Activated CD4-positive, alpha-beta T cell treated with anti-CD3 and anti-CD28 coated beads for 1 hour (primary cell): Measurements from ENCODE around the gene USP2.
"Not testable (repeated sequence)": the region's sequence is repeated elsewhere in the genome, so short reads cannot be mapped to it uniquely, and the experiment has no call there.

ENCODE experiments used
- DNase-seq: peaks from one replicate; pipeline ENCODE4 v3.0.0-alpha.2; 2020

Gene USP2

DNA sequence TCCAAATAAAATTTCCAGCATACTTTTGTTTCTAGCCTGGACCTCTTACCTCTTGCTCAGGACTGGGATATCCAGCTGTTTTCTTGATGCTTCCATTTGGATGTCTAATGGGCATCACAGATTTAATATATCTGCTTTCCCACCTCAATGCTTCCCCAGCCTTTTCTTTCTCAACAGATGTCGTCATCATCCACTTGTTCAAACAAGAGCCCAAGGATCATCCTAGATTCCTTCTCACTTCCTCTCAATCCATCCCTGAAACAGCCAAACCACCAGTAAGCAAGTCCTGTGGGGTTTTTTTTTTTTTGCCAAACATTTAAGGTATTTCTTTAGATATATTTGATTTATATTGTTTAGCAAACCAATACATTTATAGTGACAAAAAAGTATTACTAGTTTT is 29.0 kb upstream of the USP2 start:
- no peak for DNase-seq

DNA sequence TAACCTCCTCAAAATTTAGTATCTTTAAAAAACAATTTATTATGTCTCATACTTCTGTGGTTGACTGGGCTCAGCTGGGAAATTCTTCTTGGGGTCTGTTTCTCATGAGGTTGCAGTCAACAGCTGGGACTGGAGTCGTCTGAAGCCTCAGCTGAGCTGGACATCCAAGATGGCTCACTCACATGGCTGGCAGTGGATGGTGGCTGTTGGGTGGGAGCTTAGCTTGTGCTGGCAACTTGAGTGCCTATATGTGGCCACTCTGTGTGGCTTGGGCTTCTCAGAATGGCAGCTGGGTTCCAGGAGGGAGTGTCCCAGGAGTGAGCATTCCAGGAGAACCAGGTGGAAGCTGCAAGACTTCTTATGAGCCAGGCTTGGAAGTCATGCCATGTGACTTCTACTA is 28.2 kb upstream of the USP2 start:
- no peak for DNase-seq

DNA sequence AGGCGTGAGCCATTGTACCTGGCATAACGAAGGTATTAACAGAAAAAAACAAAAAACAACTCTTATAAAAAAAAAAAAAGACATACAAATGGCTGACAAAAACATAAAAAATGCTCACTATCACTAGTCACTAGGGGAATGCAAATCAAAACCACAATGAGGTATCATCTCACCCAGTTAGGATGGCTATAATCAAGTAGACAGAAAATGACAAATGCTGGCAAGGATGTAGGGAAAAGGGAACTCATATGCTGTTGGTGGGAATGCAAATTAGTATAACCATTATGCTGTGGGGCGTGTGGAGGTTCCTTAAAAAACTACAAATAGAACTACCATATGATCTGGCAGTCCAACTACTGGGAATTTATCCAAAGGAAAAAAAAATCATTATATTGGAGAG is 24.5 kb upstream of the USP2 start:
- no peak for DNase-seq

DNA sequence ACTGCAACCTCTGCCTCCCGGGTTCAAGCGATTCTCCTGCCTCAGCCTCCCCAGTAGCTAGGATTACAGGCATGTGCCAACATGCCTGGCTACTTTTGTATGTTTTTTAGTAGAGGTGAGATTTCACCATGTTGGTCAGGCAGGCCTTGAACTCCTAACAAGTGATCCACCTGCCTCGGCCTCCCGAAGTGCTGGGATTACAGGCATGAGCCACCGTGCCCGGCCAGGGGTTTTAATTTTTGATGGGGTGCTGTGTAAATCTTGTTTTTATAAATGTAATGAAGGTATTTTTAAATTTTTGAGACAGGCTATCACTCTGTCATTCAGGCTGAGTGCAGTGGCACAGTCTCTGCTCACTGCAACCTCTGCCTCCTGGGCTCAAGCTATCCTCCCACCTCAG is 24.0 kb upstream of the USP2 start:
- not testable (repeated sequence) for DNase-seq

DNA sequence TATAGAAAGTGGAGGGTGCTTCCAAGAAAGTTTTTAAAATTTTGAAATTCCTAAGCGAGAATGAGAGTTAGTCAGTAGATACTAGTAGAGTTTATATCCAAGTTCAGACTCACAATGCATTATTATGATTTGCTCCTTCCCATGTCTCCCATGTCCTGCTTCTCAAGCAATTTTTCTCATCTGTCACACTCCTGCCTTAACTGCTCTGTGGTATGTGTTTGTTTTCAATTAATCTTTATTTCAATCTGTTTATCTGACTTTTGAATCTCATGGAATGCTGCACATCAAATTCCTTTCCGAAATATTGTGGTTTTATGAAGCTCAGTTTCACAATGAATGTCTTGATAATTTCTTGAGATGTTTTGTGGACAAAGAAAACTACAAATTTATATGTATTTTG is 23.4 kb upstream of the USP2 start:
- DNase-seq, result no peak

DNA sequence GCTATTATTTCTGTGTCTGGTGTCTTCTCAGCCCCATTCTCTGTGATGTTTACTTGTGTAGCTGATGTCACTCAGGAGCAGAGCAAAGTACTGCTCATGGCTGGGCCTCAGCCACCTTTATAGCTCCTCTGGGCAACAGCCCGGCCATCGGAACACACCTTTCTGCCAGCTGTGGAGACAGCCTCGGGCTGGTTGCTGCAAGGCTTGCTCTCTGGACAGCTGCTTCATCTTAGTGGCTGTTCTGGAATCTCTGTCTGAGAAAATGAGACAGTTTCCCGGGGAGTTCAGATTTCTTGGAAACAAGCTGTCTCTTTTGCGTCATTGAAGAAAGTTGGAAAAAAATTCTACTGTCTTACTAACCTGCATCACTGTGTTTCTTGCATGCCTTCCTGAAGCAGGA is 21.5 kb upstream of the USP2 start:
- no peak for DNase-seq

DNA sequence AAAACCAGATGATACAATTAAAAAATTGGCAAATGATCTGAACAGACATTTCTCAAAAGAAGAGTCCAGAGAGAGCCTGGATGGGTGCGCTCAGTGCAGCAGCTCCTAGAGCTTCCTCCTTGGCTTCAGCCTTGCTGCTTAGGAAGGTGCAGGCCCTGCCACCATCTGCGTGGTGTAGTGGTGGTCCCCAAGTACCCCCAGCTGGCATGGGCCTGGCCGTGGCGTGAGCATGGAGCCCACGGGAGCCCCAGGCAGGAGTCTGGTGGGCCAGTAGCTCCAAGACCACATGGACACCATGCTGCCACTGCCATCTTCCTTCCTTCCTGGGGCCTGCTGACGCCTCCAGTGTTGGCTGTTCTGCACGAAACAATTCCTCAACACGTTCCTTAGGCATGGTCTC is 21.0 kb upstream of the USP2 start:
- DNase-seq, result no peak

DNA sequence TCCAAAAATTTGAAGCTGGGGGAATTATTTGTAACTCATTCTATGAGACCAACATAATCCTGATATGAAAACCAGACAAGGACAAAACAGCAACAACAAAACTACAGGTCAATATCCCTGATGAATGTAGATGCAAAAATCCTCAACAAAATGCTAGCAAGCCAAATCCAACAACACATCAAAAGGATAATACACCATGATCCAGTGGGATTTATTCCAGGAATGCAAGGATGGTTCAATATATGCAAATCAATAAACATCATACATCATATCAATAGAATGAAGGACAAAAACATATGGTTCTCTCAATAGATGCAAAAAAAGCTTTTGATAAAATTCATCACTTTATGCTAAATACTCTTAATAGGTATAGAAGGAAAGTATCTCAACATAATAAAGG is 19.4 kb upstream of the USP2 start:
- no peak for DNase-seq

DNA sequence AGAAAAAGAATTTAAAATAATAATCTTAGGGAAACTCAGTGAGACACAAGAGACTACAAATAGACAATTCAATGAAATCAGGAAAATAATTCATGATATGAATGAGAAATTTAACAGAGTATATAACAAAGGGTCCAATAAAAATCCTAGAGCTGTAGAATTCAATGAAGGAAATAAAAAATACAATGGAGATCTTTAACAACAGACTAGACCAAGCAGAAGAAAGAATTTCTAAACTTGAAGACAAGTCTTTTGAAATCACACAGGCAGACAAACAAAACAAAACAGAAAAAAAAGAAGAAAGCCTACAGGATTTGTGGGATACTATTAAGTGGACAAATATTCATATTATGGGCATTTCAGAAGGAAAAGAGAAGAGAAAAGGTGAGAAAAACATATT is 16.2 kb upstream of the USP2 start:
- DNase-seq, result no peak

DNA sequence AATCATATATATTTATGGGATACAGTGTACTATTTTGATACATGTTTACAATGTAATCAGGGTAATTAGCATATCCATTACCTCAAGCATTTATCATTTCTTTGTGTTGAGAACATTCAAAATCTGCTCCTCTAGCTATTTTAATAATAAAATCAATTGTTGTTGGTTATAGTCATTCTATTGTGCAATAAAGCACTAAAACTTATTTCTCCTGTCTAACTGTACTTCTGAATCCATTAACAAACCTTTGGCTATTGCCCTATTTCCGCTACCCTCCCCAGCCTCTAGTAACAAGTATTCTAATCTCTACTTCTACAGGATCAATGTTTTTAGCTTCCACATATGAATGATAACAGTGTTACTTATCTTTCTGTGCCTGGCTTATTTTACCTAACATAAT is 15.3 kb upstream of the USP2 start:
- DNase-seq, result no peak

DNA sequence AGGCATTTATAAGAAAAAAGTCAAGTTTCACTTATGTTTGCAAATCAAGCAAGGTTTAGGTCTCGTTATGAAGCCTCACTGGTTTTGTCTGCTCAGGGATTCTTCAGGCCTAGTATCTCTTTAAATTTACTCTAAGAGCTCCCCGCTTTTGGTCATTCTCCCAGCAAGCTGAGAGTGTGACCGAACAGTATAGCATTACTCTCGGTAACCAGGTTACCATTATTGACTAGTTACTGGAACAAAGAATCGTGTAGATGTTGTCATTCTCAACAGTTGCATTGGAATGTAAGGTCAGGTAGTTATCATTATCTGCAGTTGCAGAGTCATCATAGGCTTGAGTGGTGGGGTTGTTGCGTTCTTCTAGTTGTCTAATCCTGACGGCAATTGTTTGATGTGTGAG is 9.8 kb upstream of the USP2 start:
- DNase-seq, result no peak

DNA sequence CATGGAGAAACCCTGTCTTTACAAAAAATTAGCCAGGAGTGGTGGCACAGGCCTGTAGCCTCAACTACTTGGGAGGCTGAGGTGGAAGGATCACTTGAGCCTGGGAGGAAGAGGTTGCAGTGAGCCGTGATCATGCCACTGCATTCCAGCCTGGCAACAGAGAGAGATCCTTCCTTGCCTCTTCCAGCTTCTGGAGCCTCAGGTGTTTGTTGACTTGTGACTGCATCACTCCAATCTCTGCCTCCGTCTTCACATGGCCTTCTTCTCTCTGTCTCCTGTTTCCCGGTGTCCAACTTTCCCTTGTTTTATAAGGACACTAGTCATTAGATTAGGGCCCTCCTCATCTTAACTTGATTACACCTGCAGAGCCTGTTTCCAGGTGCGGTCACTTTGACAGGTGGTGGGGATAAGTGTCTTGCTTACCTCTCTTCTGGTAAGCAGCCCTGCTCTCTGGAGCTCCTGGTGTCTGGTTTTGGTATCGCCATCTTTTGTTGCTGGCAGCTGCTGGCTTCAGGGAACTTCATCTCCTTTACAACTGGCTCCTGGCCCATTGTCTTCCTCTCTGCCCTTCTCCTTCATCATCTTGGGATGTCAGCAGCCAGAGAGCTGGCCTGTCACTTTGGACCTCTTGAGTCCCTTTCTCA is 8.2 kb upstream of the USP2 start:
- DNase-seq, result no peak

DNA sequence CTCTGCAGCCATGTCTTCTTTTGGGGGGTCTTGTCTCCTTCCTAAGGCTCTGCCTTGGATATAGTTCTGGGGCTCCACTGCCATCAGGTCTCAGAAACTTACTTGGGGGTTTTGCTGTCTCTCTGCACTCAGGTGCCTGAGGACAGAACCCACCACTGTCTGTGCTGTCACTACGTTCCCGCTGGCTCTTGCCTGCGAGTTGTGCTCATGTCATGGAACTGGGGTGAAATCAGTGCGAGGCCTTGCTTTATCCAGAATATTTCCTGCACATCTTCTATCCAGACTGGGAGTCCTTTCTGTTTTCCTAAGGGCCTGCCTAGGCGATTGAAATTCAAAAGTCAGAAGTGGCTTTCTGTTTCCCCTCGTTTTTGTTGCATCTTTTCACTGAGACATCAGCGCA is 6.6 kb upstream of the USP2 start:
- no peak for DNase-seq

DNA sequence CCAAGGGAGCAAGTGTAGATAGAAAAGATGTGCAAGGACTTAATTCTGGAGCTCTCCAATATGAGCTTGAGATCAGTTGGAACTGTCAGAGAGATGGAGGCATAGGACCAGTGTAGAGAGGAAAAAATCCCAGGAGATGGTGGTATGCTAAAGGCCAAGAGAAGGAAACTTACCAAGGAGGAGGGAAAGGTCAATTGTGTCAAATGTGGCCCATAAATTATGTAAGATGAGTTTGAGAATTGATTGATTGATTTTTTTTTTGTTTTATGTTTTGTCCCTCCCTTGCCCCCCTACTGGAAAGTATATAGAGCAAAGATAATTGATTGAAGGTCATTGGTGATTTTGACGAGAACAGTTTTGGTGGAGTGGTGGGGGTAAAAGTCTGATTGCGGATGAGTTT is 2.8 kb upstream of the USP2 start:
- no peak for DNase-seq

DNA sequence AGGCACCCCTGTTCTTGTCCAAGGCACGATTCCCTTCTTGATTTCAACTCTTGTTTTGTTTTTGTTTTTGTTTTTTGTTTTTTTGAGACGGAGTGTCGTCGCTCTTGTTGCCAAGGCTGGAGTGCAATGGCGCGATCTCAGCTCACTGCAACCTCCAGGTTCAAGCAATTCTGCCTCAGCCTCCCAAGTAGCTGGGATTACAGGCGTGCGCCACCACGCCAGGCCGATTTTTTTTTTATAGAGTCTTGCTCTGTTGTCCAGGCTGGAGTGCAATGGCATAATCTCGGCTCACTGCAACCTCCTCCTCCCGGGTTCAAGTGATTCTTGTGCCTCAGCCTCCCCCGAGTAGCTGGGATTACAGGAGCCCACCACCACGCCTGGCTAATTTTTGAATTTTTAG is 1.0 kb upstream of the USP2 start:
- DNase-seq, result not testable (repeated sequence)

DNA sequence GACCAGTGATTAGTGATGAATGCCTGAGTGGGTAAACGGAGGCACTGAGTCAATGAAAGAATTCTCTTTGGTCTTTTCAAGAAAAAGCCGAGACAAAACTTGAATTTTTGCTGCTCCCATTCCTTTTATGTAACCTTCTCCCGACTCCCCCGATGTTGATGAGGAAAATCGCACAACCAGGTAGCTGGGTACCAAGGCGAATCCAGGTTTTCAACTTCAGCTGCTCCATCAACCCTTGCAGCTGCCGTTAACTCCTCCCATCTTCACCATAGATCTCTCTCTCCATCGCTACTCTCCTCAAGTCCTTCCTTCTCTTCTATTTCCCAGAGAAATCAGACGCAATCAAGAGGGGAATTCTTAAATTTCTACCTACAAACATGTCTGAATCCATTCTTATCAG is 611 bp upstream of the USP2 start:
- no peak for DNase-seq

DNA sequence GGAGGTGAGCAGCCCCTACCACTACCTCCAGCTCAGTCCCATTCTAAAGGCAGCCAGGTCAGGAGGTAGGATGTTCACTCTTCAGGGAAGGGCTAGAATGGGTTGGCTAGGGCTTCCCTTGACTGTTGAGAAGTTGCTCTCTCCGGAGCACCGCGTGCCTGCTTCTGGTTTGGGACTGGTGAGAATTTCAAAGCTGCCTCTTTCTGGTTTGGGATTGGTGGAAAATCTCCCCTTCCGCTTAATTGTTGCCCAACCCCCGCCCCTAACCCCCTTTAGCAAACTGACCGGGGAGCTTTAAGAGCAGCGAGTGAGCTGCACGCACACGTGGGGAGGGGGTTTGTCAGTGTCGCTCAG is 686 bp downstream of the USP2 start:
- DNase-seq, result no peak

DNA sequence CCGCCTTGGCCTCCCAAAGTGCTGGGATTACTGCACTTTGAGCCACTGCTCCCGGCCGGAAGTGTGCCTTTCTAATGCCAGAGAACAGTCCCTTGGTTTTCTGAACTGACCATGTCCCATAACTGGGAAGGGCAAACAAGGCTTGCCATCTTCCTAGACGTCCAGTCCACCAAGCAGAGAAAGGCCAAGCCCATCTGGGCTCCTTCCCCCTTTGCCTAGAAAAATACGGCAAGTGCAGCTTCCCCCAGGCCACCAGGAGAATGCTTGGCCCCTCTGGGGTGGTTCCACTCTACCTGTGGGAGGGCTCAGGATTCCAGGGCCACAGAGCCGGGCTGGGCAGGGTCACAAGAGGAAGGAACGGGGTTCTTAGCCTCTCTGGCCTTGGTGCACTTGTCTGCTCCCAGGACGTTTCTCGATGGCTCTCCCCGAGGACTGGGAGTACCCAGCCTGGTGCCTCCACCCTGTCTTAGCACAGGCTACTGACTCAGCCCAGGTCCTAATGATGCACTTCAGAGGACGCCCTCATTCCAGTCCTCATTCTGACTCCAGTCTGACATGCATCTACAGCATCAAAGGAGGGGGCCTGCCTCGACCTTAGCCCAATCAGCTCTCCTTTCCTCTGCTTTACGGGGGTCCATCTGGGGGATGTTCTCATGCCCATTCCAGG is 1.2 kb downstream of the USP2 start:
- no peak for DNase-seq

DNA sequence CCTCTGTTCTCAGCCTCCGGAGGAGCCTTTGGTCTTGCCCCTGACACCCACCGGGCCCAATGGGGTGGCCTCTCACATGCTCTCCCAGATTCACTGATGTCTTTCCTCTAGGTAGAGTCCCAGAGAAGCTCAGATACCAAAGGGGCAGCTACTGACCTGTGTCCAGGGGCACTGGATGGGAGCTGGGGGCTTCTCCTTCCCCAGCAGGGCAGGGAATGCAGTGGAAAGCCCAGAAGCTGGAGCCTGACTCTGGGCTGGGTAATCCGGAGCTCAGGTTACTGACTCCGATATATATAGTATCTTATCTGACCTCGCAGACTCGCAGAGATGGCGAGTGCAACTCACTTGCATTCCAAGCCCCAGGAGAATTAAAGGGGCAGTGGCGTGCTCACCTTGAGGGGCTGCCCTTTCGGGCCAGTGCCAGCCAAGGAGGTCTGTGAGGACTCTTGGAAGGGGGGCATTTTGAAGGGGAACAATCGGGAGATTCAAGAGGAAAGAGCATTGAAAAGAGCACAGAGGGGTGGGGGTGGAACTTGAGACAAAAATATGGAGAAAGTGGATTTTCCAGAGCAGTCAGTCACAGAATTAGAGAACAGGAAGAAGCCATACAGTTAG is 2.5 kb downstream of the USP2 start:
- DNase-seq, result no peak

DNA sequence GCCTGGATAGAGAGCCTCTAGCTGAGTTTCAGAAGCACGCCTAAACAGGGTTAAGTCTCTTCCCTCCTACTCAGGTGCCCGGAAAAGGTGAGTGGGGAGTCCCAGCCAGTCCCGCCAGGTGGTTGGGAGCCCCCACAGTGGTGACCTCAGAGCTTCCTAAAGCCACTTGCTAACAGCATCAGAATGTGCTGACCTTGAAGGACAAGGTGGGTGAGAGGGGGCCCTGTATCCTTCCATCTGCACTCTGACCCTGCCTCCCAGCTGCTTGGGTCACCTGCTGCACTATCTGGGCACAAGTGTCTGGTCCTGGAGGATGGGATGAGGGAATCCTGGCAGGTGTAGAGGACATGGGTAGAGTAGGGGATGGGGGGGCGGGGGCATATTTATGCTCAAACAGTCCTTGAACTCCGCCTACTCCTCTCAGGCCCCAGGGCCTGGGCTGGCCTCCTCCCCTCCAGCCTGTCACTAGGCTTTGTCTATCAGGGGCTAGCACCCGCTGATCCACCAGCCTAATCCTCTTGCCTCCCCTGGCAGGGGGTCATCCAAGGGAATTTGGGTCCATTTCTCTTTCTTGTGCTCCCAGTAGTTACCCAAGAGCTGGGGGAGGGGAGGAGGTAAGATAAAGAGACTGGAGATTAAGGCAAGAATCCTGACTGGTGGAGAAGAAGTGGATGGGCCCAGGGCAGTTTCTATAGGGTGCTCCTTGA is 3.4 kb downstream of the USP2 start:
- no peak for DNase-seq

DNA sequence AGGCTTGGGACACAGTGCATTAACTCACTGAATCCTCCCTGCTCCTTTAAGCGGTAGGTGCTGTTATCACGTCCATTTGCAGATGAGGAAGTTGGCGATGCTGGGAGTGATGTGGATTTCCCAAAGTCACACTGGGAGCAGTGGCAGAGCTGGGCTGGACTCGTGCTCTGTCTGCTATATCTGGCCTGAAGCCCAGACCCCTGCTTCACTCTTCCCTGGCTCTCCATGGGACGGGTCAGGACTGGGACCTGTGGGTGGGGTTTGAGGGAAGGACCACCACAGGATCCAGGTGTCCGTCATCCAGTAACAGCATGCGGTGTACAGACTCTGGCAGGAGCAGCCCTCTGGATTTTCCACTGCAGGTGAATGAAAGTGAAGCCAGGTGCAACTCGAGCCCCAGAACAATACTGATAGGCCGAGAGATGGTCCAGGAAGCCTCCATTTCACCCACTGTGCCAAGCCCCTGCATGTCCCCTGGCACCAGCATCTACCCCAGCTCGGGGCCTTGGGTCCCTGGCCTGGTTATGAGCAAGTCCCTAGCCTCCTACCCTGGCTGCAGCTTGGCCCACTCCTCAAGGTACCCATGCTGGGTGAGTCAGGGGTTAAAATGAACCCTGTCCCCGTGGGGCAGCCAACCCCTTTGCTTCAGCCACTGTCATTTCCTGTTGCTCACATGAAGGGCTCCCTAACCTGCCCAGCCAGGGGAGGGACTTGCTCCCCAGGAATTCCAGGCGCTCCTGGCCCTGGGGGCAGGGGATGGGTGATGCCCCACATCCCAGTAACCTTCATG is 4.2 kb downstream of the USP2 start:
- no peak for DNase-seq

DNA sequence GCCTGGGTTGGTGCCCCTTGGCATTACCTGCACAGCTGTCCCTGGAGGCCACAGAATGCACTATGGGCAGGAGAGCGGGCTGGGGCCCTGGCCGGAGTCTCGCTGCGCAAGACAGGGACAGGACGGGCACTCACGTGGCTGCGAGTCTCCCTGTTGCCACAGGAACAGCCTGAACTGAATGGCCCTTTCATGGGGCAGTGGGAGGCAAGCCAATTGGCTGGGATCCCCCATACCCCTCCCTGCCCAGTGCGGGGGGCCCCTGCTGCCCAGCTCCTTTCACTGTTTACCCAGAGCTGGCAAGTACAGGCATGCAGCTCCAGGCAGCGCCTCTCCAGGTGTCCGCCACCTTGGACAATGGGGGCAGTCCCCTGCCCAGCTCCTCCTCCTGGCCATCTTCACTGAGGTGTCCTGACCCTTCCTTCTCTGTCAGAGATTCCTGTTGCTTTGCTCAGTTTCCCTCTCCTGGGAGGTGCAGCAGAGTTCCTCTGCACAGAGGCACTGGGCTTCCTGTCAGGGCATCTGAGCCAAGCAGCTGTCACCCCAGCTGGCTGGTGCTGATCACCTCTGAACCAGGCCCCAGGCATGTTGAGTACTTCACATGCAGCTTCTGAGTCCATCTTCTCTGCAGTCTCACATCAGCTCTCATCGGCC is 5.2 kb downstream of the USP2 start:
- no peak for DNase-seq
